OCI-LY1 (cell line): Measurements from ENCODE around the gene LRRC25.

Experiments
- H2AFZ ChIP-seq: fragments of 200-600 bp; sonication (generic), shearing (Covaris generic); 2 replicates; pipeline ENCODE4 v1.6.0; 2014; ENCODE audit warnings: antibody characterized with exemption, mild to moderate bottlenecking, low read length
- H3F3A ChIP-seq: fragments of 200-600 bp; sonication (generic), shearing (Covaris generic); 2 replicates; pipeline ENCODE4 v1.6.0; 2014; ENCODE audit warnings: mild to moderate bottlenecking, antibody characterized with exemption, low read length, moderate library complexity; ENCODE audit not compliant: insufficient read depth
- H3K27ac ChIP-seq: fragments of 200-600 bp; sonication (generic); 2 replicates; pipeline ENCODE4 v1.5.1; 2014; ENCODE audit warnings: low read length, mixed run types, mild to moderate bottlenecking, low read depth; ENCODE audit not compliant: poor library complexity, severe bottlenecking
- H3K27me3 ChIP-seq: fragments of 200-600 bp; sonication (generic); 2 replicates; pipeline ENCODE4 v1.6.0; 2014; ENCODE audit warnings: antibody characterized with exemption, mild to moderate bottlenecking, low read length, moderate library complexity; ENCODE audit not compliant: insufficient read depth
- H3K36me3 ChIP-seq: fragments of 200-600 bp; sonication (generic); 2 replicates; pipeline ENCODE4 v1.6.1; 2014; ENCODE audit warnings: mild to moderate bottlenecking, antibody characterized with exemption, low read length, moderate library complexity, mixed read lengths; ENCODE audit not compliant: insufficient read depth
- H3K4me1 ChIP-seq: fragments of 200-600 bp; sonication (generic); 2 replicates; pipeline ENCODE4 v1.5.1; 2014; ENCODE audit warnings: mild to moderate bottlenecking, low read length, moderate library complexity; ENCODE audit not compliant: insufficient read depth, severe bottlenecking
- H3K4me2 ChIP-seq: fragments of 200-600 bp; sonication (generic), shearing (Covaris generic); 2 replicates; pipeline ENCODE4 v1.6.1; 2014; ENCODE audit warnings: low read length
- H3K4me3 ChIP-seq: fragments of 200-600 bp; sonication (generic); 2 replicates; pipeline ENCODE4 v1.5.1; 2014; ENCODE audit warnings: low read length, low read depth, mild to moderate bottlenecking, mixed read lengths; ENCODE audit not compliant: poor library complexity, severe bottlenecking
- H3K79me2 ChIP-seq: fragments of 200-600 bp; shearing (Covaris generic); 2 replicates; pipeline ENCODE4 v1.6.1; 2016; ENCODE audit warnings: mixed run types, low read length, mixed read lengths; ENCODE audit not compliant: insufficient read depth
- H3K9ac ChIP-seq: fragments of 200-600 bp; sonication (generic), shearing (Covaris generic); 2 replicates; pipeline ENCODE4 v1.6.1; 2014; ENCODE audit warnings: mild to moderate bottlenecking, low read length, mixed read lengths
- H3K9me2 ChIP-seq: fragments of 200-600 bp; sonication (generic), shearing (Covaris generic); 2 replicates; pipeline ENCODE4 v1.6.1; 2014; ENCODE audit warnings: low read depth, mild to moderate bottlenecking, low read length, mixed read lengths
- H3K9me3 ChIP-seq: fragments of 200-600 bp; shearing (Covaris generic); 2 replicates; pipeline ENCODE4 v1.6.1; 2014; ENCODE audit warnings: low read length, mixed read lengths
- H4K20me1 ChIP-seq: fragments of 200-600 bp; sonication (generic), shearing (Covaris generic); 2 replicates; pipeline ENCODE4 v1.6.0; 2016; ENCODE audit warnings: mild to moderate bottlenecking, low read length; ENCODE audit not compliant: insufficient read depth
- EZH2 ChIP-seq: fragments of 200-600 bp; sonication (generic), shearing (Covaris generic); IDR thresholded peaks from 2 replicates; pipeline ENCODE4 v1.8.0; 2017; ENCODE audit warnings: borderline replicate concordance, mixed run types, mild to moderate bottlenecking, antibody characterized with exemption, low read length, moderate library complexity, mixed read lengths
- TF ChIP-seq, protein P1 (sequence below): fragments of 200-600 bp; sonication (generic), shearing (Covaris generic); IDR thresholded peaks from 2 replicates; pipeline ENCODE4 v1.5.1; 2017; ENCODE audit warnings: mild to moderate bottlenecking, antibody characterized with exemption, low read length, moderate library complexity, mixed read lengths

Gene LRRC25

DNA sequence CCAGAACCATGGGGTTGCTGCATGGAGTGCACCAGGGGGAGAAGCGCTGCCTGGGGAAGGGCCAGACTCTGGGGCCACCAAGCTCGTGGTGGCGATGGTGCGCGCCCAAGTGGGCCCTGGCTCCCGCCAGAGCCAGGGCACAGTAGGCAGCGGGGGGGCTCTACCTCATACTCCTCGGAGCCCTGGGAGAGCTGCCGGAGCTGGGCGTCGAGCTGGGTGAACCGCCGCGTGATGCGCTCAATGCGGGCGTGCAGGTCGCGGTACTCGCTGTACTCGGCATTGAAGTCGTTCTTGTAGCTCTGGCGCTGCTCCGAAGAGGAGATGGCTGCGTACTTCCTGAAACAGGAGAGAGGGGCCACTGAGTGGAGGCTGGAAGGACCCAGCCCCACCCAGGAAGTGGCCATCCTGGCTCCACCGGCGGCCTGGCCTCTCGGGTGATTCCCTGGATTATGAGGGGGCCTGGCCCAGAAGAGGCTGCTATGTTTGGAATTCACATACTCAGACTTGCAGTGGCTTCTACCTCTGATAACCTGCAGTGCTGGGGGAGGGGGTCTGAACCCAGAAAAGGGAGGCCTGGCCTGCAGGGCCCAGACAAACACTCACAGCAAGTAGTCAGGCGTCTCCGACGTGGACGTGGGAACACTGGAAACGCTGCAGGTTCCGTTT is 48.9 kb upstream of the LRRC25 start:
- Histone ChIP-seq H3K9me3 (no peaks in the 10 kb centered on the region), H3K4me1 (no peaks in the 10 kb centered on the region), H3F3A (0 out of 2 replicates have a peak, but pooled peaks cover 4% of the 10 kb centered on the region), H4K20me1 (no peaks in the 10 kb centered on the region), H3K36me3 (peaks cover 41% of the 10 kb centered on the region), H2AFZ (no peak overlapping the region), H3K9me2 (no peaks in the 10 kb centered on the region), H3K9ac (no peak overlapping the region), H3K4me3 (no peak overlapping the region), H3K4me2 (no peak overlapping the region), H3K27me3 (no peaks in the 10 kb centered on the region), H3K79me2 (no peaks in the 10 kb centered on the region), H3K27ac (no peak overlapping the region)
- TF ChIP-seq, protein P1, sequence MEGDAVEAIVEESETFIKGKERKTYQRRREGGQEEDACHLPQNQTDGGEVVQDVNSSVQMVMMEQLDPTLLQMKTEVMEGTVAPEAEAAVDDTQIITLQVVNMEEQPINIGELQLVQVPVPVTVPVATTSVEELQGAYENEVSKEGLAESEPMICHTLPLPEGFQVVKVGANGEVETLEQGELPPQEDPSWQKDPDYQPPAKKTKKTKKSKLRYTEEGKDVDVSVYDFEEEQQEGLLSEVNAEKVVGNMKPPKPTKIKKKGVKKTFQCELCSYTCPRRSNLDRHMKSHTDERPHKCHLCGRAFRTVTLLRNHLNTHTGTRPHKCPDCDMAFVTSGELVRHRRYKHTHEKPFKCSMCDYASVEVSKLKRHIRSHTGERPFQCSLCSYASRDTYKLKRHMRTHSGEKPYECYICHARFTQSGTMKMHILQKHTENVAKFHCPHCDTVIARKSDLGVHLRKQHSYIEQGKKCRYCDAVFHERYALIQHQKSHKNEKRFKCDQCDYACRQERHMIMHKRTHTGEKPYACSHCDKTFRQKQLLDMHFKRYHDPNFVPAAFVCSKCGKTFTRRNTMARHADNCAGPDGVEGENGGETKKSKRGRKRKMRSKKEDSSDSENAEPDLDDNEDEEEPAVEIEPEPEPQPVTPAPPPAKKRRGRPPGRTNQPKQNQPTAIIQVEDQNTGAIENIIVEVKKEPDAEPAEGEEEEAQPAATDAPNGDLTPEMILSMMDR = no peak

DNA sequence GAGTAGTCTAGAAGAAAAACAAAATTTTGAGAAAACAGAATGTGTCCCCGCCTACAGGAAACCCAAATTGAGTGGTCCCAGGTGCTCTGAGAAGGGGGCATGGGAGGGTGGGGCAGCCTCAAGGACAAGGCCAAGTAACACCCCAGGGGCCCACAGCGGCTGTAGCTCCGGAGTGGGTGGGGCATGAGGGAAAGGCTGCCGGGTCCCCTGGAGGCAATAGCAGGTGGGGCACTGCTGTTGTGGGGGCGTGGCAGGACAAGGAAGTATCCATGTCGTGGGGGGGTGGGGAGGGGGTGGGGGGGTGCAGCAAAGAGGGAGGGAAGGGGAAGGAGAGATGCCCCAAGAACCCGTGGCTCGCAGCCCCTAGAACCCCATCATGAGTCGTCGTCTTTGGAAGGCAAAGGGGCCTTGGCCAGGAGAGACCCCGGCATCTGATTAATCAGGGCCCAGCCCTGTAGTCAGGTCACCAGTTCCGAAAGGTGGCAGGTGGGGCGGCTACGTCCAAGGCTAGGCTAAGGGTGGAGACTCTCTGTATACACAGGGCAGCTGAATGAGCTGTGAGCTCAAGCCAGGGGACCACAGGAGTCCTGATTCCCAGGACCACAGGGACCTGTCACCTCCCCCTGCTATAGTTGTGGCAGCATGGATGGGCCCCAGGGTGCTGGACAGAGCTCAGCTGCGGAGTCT is 48.0 kb upstream of the LRRC25 start:
- Histone ChIP-seq H3K79me2 (no peaks in the 10 kb centered on the region), H3K4me3 (no peak overlapping the region), H4K20me1 (no peaks in the 10 kb centered on the region), H3K9me3 (no peaks in the 10 kb centered on the region), H3K27me3 (no peaks in the 10 kb centered on the region), H3K4me2 (no peak overlapping the region), H3K9ac (no peak overlapping the region), H3K27ac (no peak overlapping the region), H2AFZ (no peak overlapping the region), H3K4me1 (no peaks in the 10 kb centered on the region), H3K36me3 (peaks cover 36% of the 10 kb centered on the region), H3K9me2 (no peaks in the 10 kb centered on the region), H3F3A (0 out of 2 replicates have a peak, but pooled peaks cover 4% of the 10 kb centered on the region)
- no peak for TF ChIP-seq EZH2
- TF ChIP-seq, protein P1 = no peak

DNA sequence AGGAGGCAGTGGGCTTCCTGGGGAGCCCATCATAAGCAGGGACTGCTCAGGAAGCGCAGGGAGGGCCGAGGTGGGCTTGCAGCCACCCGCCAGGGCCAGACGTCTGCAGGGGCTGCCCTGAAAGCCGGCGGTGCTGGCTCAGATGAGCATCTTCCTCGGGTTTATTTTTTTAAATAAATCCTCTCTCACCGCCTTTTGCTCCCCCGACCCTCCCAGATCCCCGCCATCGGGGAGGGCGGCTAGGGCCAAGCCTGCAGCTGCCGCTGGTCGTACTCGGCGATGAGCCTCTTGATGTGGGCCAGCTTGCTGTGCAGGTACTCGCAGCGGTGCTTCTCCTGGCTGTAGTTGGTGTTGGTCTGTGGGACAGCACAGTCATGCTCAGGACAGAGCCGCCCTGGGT is 47.1 kb upstream of the LRRC25 start:
- Histone ChIP-seq H3K4me3 (no peak overlapping the region), H4K20me1 (no peaks in the 10 kb centered on the region), H3K27me3 (no peaks in the 10 kb centered on the region), H3K9me3 (no peaks in the 10 kb centered on the region), H3K27ac (no peak overlapping the region), H3K4me1 (peaks cover 1% of the 10 kb centered on the region), H3K4me2 (no peak overlapping the region), H3K79me2 (no peaks in the 10 kb centered on the region), H3K9me2 (no peaks in the 10 kb centered on the region), H3K36me3 (peaks cover 30% of the 10 kb centered on the region), H3F3A (0 out of 2 replicates have a peak, but pooled peaks cover 4% of the 10 kb centered on the region), H2AFZ (no peak overlapping the region), H3K9ac (no peak overlapping the region)
- TF ChIP-seq EZH2 = no peak
- TF ChIP-seq, protein P1 = no peak
